ENCODE data around the gene MMD2. TPM values are rescaled to one million over a fixed set of nuclear protein-coding genes. Genes with fewer than 3 reads are reported as not detected.

Gene MMD2
- total RNA-seq, 1 donor from 2014 or later: not detected

GRCh38 chr7:4878336-4879335, 80.4 kb downstream of the MMD2 start:
- DNase-seq (no peak), ATAC-seq (no peak)
- intact Hi-C loops (cut with micrococcal nuclease): no loop called here

GRCh38 chr7:4876586-4876985, 82.4 kb downstream of the MMD2 start:
- DNase-seq (no peak), ATAC-seq (no peak)
- intact Hi-C loops (cut with micrococcal nuclease): no loop called here

GRCh38 chr7:4875391-4875790, 83.6 kb downstream of the MMD2 start:
- intact Hi-C loops (cut with micrococcal nuclease): no loop called here
- ATAC-seq (no peak), DNase-seq (no peak)

- ATAC-seq (no peak), DNase-seq (no peak)
- intact Hi-C loops (cut with micrococcal nuclease): no loop called here
Measured at GRCh38 chr7:4873071-4873944, 85.7 kb downstream of the MMD2 start.

GRCh38 chr7:4871930-4872675, 86.9 kb downstream of the MMD2 start:
- ATAC-seq: peak; percentile 66
- intact Hi-C loops (cut with micrococcal nuclease): no loop called here
- DNase-seq: peak; percentile 35

- intact Hi-C loops (cut with micrococcal nuclease): no loop called here
- no peak for ATAC-seq
- no peak for DNase-seq
Measured at GRCh38 chr7:4871056-4871680, 87.8 kb downstream of the MMD2 start.

GRCh38 chr7:4868493-4868892, 90.5 kb downstream of the MMD2 start:
- DNase-seq: no peak
- no peak for ATAC-seq
- intact Hi-C loops (cut with micrococcal nuclease): no loop called here

- ATAC-seq (no peak), DNase-seq (no peak)
- intact Hi-C loops (cut with micrococcal nuclease): no loop called here
Measured at GRCh38 chr7:4866528-4867496, 92.2 kb downstream of the MMD2 start.

- intact Hi-C loops (cut with micrococcal nuclease): no loop called here
- no peak for DNase-seq
- ATAC-seq: no peak
Measured at GRCh38 chr7:4862156-4862555, 96.8 kb downstream of the MMD2 start.

- ATAC-seq (peak; percentile 27), DNase-seq (peak; percentile 33)
- intact Hi-C loops (cut with micrococcal nuclease): no loop called here
Measured at GRCh38 chr7:4861673-4862072, 97.3 kb downstream of the MMD2 start, which contains the start of gene PAPOLB. TSS of gene PAPOLB (minus strand) at chr7:4862030. CDS start at chr7:4861810, 220 bp downstream.

GRCh38 chr7:4861227-4861626, 97.8 kb downstream of the MMD2 start:
- intact Hi-C loops (cut with micrococcal nuclease): no loop called here
- no peak for DNase-seq
- no peak for ATAC-seq

- DNase-seq (no peak), ATAC-seq (no peak)
- intact Hi-C loops (cut with micrococcal nuclease): no loop called here
Measured at GRCh38 chr7:4857189-4857588, 101.8 kb downstream of the MMD2 start.

GRCh38 chr7:4856336-4857057, 102.5 kb downstream of the MMD2 start:
- DNase-seq (no peak), ATAC-seq (no peak)
- intact Hi-C loops (cut with micrococcal nuclease): no loop called here

Measured in left ventricle myocardium superior (tissue), 1 donor.